Activated CD4-positive, alpha-beta memory T cell treated with anti-CD3 and anti-CD28 coated beads for 36 hours (primary cell): ENCODE measurements around the gene AOX1. TPM values are rescaled to one million over a fixed set of nuclear protein-coding genes. Genes with fewer than 3 reads are reported as not detected.

ENCODE experiments used
- CTCF ChIA-PET: fragments of 350-600 bp; sonication (Branson Sonifier 250); formaldehyde crosslinking; loops from one replicate; lab custom pipeline; 2021; ENCODE audit warnings: antibody characterized with exemption, inconsistent platforms; lab: Charles Lee
- POLR2A ChIA-PET: fragments of 350-600 bp; sonication (Branson Sonifier 250); formaldehyde crosslinking; loops from one replicate; lab custom pipeline; 2021; ENCODE audit warnings: antibody characterized with exemption; lab: Charles Lee
- DNase-seq: peaks from one replicate; pipeline ENCODE4 v3.0.0-alpha.2; 2020
- H3K27ac Mint-ChIP-seq: one replicate; pipeline ENCODE4 v1.8.0; 2021; ENCODE audit warnings: mixed read lengths
- H3K27me3 Mint-ChIP-seq: one replicate; pipeline ENCODE4 v1.8.0; 2021; ENCODE audit warnings: mixed read lengths
- H3K36me3 Mint-ChIP-seq: one replicate; pipeline ENCODE4 v1.8.0; 2021; ENCODE audit warnings: mixed read lengths
- H3K4me1 Mint-ChIP-seq: one replicate; pipeline ENCODE4 v1.8.0; 2021; ENCODE audit warnings: low read depth, mixed read lengths
- H3K4me3 Mint-ChIP-seq: one replicate; pipeline ENCODE4 v1.8.0; 2021; ENCODE audit warnings: mild to moderate bottlenecking, mixed read lengths
- H3K9me3 Mint-ChIP-seq: one replicate; pipeline ENCODE4 v1.8.0; 2021; ENCODE audit warnings: mixed read lengths
- intact Hi-C: fragments of 100-400 bp; cut with micrococcal nuclease; formaldehyde crosslinking; loops from one replicate; pipeline ENCODE4 v1.15.1; 2023
- total RNA-seq, 2 experiments: library from RNA; stranded (reverse); gene quantifications; one replicate each; pipeline ENCODE4 v1.2.3, GENCODE V29; 2021

The AOX1 gene
- total RNA-seq, 2 experiments from 2014 or later: 0.38 to 1.1 TPM

DNA sequence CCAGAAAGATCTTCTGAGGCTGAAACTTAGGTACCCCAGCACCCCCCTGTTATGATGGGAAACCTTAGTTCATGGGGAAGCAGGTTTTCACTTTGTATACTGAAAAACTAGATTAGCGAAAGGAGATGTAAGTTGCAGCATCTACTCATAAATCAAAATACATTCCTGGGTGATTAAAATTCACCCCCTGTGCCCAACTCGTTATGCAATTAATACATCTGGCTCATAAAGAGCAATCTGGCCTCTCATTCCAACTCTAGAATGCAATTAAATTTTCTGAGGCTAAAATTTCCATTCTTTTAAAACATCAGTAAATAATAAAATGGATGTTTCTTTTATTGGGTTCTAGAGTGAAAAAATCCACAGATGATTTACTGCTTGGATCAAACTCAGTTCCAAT lies 115.0 kb downstream of the AOX1 start:
- no peak overlapping the region for H3K4me3 Mint-ChIP-seq
- no peak overlapping the region for H3K27ac Mint-ChIP-seq
- CTCF ChIA-PET: interaction anchor here (1.6 to 1.9 kb wide), 2 partner anchors 12 to 122 kb away, joined by 7 to 9 read pairs; no protein-coding TSS in a partner anchor
- H3K4me1 Mint-ChIP-seq: peaks cover 53% of the 10 kb centered on the region
- H3K27me3 Mint-ChIP-seq: peaks cover 4% of the 10 kb centered on the region
- no peaks in the 10 kb centered on the region for H3K9me3 Mint-ChIP-seq
- intact Hi-C loops: loop anchor here (5.0 to 10.0 kb wide), 3 partner anchors 36 to 554 kb away; partner anchors contain the start of gene ORC2
- H3K36me3 Mint-ChIP-seq: no peaks in the 10 kb centered on the region
- DNase-seq: no peak
- POLR2A ChIA-PET: no interaction called here

DNA sequence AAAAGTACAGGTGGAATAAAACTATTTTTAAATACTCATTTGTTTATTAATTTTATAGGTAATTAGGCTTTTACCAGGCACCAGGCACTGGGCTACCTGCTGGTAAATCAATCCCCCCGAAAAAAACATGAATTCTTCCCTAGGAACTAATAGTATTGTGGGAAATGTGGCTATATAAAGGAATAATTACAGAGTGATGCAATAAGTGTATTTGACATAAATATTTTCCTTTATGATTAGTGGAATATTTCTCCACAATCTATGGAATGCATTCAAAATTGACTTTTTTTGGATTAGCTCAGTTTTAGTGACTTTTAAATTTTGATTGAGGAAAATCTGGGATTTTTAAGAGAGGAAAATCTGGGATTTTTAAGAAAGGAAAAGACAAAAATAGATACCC lies 116.2 kb downstream of the AOX1 start:
- POLR2A ChIA-PET: interaction anchor here (2.3 kb wide), 1 partner anchor 63 kb away, joined by 12 read pairs; no protein-coding TSS in a partner anchor
- H3K36me3 Mint-ChIP-seq: no peaks in the 10 kb centered on the region
- H3K9me3 Mint-ChIP-seq: no peaks in the 10 kb centered on the region
- peaks cover 4% of the 10 kb centered on the region for H3K27me3 Mint-ChIP-seq
- no peak overlapping the region for H3K4me3 Mint-ChIP-seq
- no peak for DNase-seq
- peaks cover 62% of the 10 kb centered on the region for H3K4me1 Mint-ChIP-seq
- intact Hi-C loops: loop anchor here (2.0 to 10.0 kb wide), 10 partner anchors 35 to 747 kb away; partner anchors contain the start of genes ORC2 and SGO2
- CTCF ChIA-PET: interaction anchor here (0.7 to 1.9 kb wide), 3 partner anchors 10 to 156 kb away, joined by 3 to 9 read pairs (median 7); no protein-coding TSS in a partner anchor
- H3K27ac Mint-ChIP-seq: peak overlapping the region; percentile 75

DNA sequence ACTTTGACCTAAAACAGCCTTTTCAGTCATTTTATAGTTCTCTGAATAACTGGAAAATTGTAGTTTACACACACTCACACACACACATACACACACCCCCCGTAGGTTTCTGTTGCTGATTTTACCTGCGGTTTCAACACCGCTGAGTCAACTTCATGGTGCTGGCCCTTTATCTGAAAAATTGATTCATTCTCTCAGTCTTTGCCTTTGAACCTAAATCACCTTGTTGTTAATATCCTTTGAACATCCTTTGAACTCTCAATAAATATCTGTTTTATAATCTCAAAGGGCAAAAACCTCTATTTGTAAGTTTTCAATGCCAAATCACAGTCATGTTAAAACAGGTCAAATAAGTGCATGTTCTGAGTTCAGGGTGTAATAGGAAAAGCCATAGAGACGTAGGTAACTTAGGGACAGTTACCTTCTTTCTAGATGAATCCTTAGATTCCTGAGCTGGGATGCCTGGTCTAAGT lies 116.9 kb downstream of the AOX1 start:
- peaks cover 66% of the 10 kb centered on the region for H3K4me1 Mint-ChIP-seq
- H3K9me3 Mint-ChIP-seq: no peaks in the 10 kb centered on the region
- H3K27ac Mint-ChIP-seq: peak overlapping the region; percentile 75

DNA sequence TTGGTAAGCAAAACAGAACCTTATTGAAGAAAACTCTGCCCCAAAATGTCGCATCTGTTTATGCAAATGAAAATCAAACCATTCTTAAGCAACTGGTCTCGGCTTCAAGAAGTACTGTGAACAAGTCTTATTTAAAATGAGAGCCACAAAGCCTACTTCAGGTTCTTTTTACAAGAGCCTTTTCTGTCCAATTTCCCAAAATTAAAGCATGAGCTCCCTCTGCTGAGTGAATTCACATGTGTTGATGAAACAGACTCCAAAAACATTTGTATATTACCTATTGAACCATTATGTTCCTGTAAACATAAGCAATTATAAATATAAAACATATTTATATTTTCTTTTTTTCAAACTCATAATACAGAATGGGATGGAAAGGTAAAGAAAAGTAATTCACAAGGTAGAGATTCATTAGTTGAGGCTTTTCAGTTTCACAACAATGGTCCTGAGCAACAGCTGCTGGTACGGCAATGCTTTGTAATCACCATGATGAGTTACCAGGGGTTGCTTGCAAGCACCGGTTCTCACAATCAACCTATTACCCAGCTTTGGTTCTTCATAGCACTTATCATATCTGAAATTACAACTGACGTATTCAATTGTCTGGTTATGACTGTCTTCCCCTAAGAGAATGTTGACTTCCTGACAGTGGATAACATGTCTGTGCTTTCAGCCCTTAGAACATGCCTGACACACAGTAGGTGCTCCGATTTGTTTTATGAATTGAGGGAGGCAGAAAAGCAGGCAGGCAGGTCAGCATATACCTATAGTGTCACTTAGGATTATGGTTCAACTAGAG lies 117.5 kb downstream of the AOX1 start:
- H3K36me3 Mint-ChIP-seq: no peaks in the 10 kb centered on the region
- peaks cover 72% of the 10 kb centered on the region for H3K4me1 Mint-ChIP-seq
- ChIA-PET CTCF (interaction anchor here (1.0 to 2.7 kb wide), 10 partner anchors 9 to 415 kb away, joined by 3 to 25 read pairs (median 4); partner anchors contain the start of gene AOX1), POLR2A (interaction anchor here (0.6 to 2.3 kb wide), 8 partner anchors 10 to 414 kb away, joined by 3 to 16 read pairs (median 8); partner anchors contain the start of genes CLK1, NIF3L1, PPIL3 and SGO2)
- DNase-seq: peak; percentile 71
- intact Hi-C loops: loop anchor here (1.0 to 10.0 kb wide), 17 partner anchors 10 to 745 kb away; partner anchors contain the start of genes ORC2 and SGO2
- peaks cover 6% of the 10 kb centered on the region for H3K27me3 Mint-ChIP-seq
- peak overlapping the region; percentile 27 for H3K4me3 Mint-ChIP-seq
- peak overlapping the region; percentile 81 for H3K27ac Mint-ChIP-seq
- H3K9me3 Mint-ChIP-seq: no peaks in the 10 kb centered on the region

More for the DNA sequence above, 116.9 kb downstream of the AOX1 start:
- DNase-seq: peak; percentile 88
- peaks cover 4% of the 10 kb centered on the region for H3K27me3 Mint-ChIP-seq
- intact Hi-C loops: loop anchor here (1.0 to 10.0 kb wide), 17 partner anchors 11 to 746 kb away; partner anchors contain the start of genes ORC2 and SGO2
- POLR2A ChIA-PET: interaction anchor here (0.9 to 2.3 kb wide), 5 partner anchors 11 to 415 kb away, joined by 4 to 16 read pairs (median 12); partner anchors contain the start of gene CLK1
- H3K4me3 Mint-ChIP-seq: peak overlapping the region; percentile 27
- no peaks in the 10 kb centered on the region for H3K36me3 Mint-ChIP-seq
- CTCF ChIA-PET: interaction anchor here (1.2 to 2.7 kb wide), 7 partner anchors 10 to 415 kb away, joined by 4 to 25 read pairs (median 6); partner anchors contain the start of gene AOX1

DNA sequence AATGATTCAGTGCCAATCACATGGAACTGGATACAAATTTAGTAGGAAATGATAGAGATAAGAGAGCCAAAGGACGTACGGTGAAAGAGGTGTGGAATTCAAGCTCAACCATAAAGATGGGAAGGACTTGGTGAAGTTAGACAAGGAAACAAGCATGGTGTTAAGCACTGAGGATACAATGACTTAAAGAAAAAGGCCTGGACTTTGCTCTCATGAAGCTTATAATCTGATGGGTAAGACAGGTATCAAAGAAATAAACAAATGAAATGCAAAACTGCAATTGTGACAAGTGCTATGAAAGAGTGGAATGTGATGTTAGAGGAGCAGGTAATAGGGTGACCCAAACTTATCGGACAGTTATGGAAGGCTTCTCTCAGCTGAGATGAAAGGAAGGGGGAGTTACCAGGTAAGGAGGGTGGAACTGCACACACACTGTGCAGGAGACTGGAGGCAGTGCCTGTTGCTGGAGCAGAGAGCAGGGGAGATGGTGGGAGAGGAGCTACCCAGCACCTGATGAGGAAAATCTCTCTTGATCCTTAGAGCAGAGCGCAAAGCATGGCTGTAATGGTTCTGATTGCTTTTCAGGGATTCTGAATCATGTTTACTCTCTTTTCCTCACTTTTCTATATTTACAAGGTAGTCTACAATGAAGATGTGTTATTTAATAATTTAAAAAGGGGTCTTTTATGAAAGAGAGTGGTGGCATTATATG lies 118.3 kb downstream of the AOX1 start:
- Mint-ChIP-seq H3K4me3 (no peak overlapping the region), H3K36me3 (no peaks in the 10 kb centered on the region), H3K27me3 (peaks cover 6% of the 10 kb centered on the region), H3K4me1 (peaks cover 71% of the 10 kb centered on the region), H3K9me3 (no peaks in the 10 kb centered on the region), H3K27ac (peak overlapping the region; percentile 81)
- ChIA-PET POLR2A (interaction anchor here (0.6 to 2.3 kb wide), 7 partner anchors 10 to 229 kb away, joined by 3 to 16 read pairs (median 11); partner anchors contain the start of genes CLK1, NIF3L1, PPIL3 and SGO2), CTCF (interaction anchor here (1.0 to 2.7 kb wide), 10 partner anchors 8 to 414 kb away, joined by 3 to 25 read pairs (median 4); partner anchors contain the start of gene AOX1)
- intact Hi-C loops: loop anchor here (1.0 to 10.0 kb wide), 17 partner anchors 9 to 745 kb away; partner anchors contain the start of genes ORC2 and SGO2
- peak; percentile 13 for DNase-seq

DNA sequence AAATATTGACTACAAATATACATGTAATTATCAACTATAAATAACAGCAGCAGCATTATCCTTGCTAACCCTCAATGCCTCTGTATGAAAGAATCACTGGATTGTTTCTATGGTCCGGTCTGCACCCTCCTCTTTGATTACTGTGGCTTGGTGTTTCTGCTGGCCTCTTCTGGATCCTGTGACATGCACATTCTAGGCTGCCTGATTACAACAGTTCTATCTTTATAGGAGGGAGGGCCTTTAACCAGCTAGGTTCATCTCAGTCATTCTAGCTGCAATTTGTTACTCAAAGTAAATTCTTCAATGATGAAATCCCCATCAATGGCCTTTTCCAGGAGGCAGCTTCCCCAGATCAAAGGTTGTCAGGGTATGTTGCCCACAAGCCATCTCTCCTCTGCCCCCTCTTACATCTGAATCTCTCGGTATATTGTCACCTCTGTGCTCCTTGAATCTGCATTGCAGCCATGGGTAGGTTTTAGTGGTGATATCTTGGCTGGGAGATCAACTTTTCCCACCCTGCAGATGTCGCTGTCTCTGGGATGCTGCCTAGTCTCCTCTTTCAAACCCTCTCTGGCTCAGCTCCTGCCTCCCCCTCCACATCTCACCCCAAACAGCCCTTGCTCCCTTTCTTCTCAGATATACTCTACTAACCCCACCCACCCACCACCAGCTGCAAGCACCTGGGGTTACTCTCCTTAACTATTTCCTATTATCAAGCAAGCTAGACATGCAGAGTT lies 119.7 kb downstream of the AOX1 start:
- Mint-ChIP-seq H3K4me3 (no peak overlapping the region), H3K27ac (no peak overlapping the region), H3K36me3 (no peaks in the 10 kb centered on the region), H3K9me3 (no peaks in the 10 kb centered on the region), H3K4me1 (peaks cover 68% of the 10 kb centered on the region), H3K27me3 (peaks cover 6% of the 10 kb centered on the region)
- intact Hi-C loops: loop anchor here (10.0 kb wide), 2 partner anchors 259 to 549 kb away; partner anchors contain the start of gene ORC2
- POLR2A ChIA-PET: no interaction called here
- CTCF ChIA-PET: interaction anchor here (0.9 kb wide), 2 partner anchors 28 to 127 kb away, joined by 3 read pairs; no protein-coding TSS in a partner anchor
- DNase-seq: peak; percentile 18

DNA sequence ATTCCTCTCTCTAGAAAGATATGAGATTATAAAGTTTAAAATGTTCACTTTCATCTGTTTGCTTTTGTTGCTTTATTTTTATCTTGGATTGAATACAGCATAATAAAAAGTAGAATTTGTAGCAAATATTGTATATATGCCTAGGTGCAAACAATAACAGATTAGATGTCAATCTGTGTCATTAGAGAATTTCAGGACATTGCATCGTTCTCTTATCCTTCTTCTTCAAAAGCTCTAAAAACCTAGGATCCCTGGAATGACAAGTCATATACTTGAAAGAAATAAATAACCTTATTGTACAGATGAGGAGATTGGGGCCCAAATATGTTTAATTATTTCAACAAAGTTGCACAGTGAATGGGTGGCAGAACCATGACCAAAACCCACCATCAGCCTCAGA lies 123.1 kb downstream of the AOX1 start:
- no peak overlapping the region for H3K27ac Mint-ChIP-seq
- peaks cover 4% of the 10 kb centered on the region for H3K27me3 Mint-ChIP-seq
- H3K9me3 Mint-ChIP-seq: no peaks in the 10 kb centered on the region
- ChIA-PET CTCF (interaction anchor here (0.9 kb wide), 1 partner anchor 523 kb away, joined by 3 read pairs; no protein-coding TSS in a partner anchor), POLR2A (no interaction called here)
- peaks cover 62% of the 10 kb centered on the region for H3K4me1 Mint-ChIP-seq
- intact Hi-C loops: loop anchor here (10.0 kb wide), 2 partner anchors 256 to 546 kb away; partner anchors contain the start of gene ORC2
- no peaks in the 10 kb centered on the region for H3K36me3 Mint-ChIP-seq
- DNase-seq: no peak
- no peak overlapping the region for H3K4me3 Mint-ChIP-seq

DNA sequence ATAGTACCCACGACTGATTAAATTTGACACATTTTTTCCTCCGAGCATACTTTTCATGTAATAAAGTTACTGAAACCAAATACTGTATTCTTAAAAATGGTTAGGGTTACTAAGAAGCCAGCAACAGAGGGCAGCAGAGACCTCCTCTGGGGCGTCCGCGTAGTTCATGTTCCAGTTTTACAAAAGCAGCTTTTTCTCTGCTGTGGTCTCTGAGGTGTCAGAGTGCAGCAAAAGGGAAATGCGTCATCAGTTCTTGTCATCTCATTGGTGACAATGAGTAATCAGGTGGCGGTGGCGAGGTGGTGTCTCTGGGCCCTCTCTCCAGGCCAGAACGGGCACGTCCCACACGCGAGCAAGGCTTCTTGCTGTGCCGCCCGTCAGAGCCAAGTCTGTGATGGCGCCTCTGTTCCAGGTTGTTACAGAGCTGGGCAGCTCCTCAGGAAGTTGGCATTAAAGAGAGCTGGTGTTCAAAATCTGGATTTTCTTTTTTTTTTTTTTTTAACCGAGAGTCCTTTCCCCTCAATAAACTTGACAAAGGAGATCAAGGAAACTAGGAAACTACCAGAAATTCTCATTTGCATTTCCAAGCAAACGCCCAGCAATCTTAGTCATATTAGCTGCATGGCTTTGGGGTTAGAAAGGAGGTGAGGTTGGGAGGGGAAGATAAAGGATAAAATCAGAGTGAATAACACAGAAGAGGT lies 127.3 kb downstream of the AOX1 start:
- peak; percentile 96 for DNase-seq
- Mint-ChIP-seq H3K4me3 (peak overlapping the region; percentile 66), H3K36me3 (no peaks in the 10 kb centered on the region), H3K9me3 (no peaks in the 10 kb centered on the region), H3K27me3 (peaks cover 5% of the 10 kb centered on the region), H3K27ac (peak overlapping the region; percentile 100), H3K4me1 (peaks cover 33% of the 10 kb centered on the region)
- intact Hi-C loops: loop anchor here (1.0 to 2.0 kb wide), 15 partner anchors 10 to 519 kb away; partner anchors contain the start of genes BZW1, CFLAR, NIF3L1 and PPIL3
- ChIA-PET POLR2A (interaction anchor here (0.6 to 3.6 kb wide), 18 partner anchors 9 to 470 kb away, joined by 3 to 24 read pairs (median 4); partner anchors contain the start of genes BZW1, CASP10, CFLAR and CLK1), CTCF (interaction anchor here (0.6 to 3.9 kb wide), 24 partner anchors 9 to 733 kb away, joined by 3 to 46 read pairs (median 4); partner anchors contain the start of genes CLK1, KCTD18 and SGO2)

DNA sequence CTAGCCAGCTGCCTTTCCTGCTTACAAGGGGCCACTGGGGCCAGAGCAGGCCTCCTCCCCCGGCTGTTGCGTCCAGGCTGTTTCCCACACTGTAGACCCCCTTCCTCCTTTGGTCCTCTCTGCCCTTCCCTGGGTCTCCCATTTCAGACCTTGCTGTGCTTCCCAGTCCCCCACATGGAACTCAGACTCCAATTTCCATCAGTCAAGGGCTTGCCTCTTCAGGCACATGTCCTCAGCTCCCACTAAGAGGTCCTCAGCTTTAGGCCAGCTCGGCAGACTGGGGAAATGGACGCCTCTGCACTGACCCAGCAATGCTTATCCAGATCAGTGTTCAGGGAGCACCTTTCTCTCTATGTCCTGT lies 127.9 kb downstream of the AOX1 start:
- ChIA-PET POLR2A (interaction anchor here (0.6 to 3.6 kb wide), 14 partner anchors 8 to 416 kb away, joined by 3 to 24 read pairs (median 6); partner anchors contain the start of genes BZW1, CFLAR, CLK1 and NIF3L1), CTCF (interaction anchor here (0.7 to 3.9 kb wide), 19 partner anchors 8 to 355 kb away, joined by 3 to 46 read pairs (median 5); partner anchors contain the start of genes CLK1 and KCTD18)
- Mint-ChIP-seq H3K36me3 (no peaks in the 10 kb centered on the region), H3K27ac (peak overlapping the region; percentile 100), H3K4me1 (peaks cover 30% of the 10 kb centered on the region), H3K27me3 (peaks cover 6% of the 10 kb centered on the region), H3K9me3 (no peaks in the 10 kb centered on the region), H3K4me3 (peak overlapping the region; percentile 66)
- peak; percentile 47 for DNase-seq
- intact Hi-C loops: loop anchor here (1.0 to 2.0 kb wide), 15 partner anchors 10 to 519 kb away; partner anchors contain the start of genes BZW1, CFLAR, NIF3L1 and PPIL3
